Lung (tissue), 12 donors: ENCODE measurements around the gene CAPN13. TPM values are rescaled to one million over a fixed set of nuclear protein-coding genes. Genes with fewer than 3 reads are reported as not detected.

Experiments
- ATAC-seq: fragments of 200-7000 bp; cut with Tn5 transposase; one replicate; pipeline ENCODE4 v1.9.1; 2020; ENCODE audit warnings: moderate number of reproducible peaks; ENCODE audit not compliant: insufficient read depth, low FRiP score
- DNase-seq, 3 donors: peaks; one replicate each; pipeline ENCODE4 v3.0.0-alpha.2; 2013 to 2017
- H3K27ac ChIP-seq, 2 donors: one replicate each; pipeline ENCODE4 v1.5.1; 2013; ENCODE audit warnings: mild to moderate bottlenecking in 2 of 2, moderate library complexity in 2 of 2, control low read depth in 1 of 2, inconsistent platforms in 1 of 2, low read depth in 1 of 2, low read length in 1 of 2
- H3K27me3 ChIP-seq, 3 donors: one replicate each; pipeline ENCODE4 v1.5.1; 2013; ENCODE audit warnings: low read length in 2 of 3; ENCODE audit not compliant: control insufficient read depth in 3 of 3, insufficient read depth in 3 of 3
- H3K36me3 ChIP-seq, 4 donors: one replicate each; pipeline ENCODE4 v1.5.1; 2013; ENCODE audit warnings: low read length in 4 of 4, mild to moderate bottlenecking in 1 of 4, moderate library complexity in 1 of 4; ENCODE audit not compliant: control insufficient read depth in 4 of 4, insufficient read depth in 4 of 4
- H3K4me1 ChIP-seq, 5 donors: one replicate each; pipeline ENCODE4 v1.5.1; 2013; ENCODE audit warnings: low read length in 5 of 5, mild to moderate bottlenecking in 2 of 5, moderate library complexity in 1 of 5; ENCODE audit not compliant: control insufficient read depth in 5 of 5, insufficient read depth in 5 of 5
- H3K4me3 ChIP-seq: one replicate; pipeline ENCODE4 v1.5.1; 2013; ENCODE audit warnings: mild to moderate bottlenecking, control low read depth, moderate library complexity
- H3K9ac ChIP-seq, 2 donors: one replicate each; pipeline ENCODE4 v1.5.1; 2013; ENCODE audit warnings: low read length in 2 of 2, control low read depth in 1 of 2; ENCODE audit not compliant: insufficient read depth in 1 of 2
- H3K9me3 ChIP-seq, 4 donors: one replicate each; pipeline ENCODE4 v1.5.1; 2013; ENCODE audit warnings: low read length in 3 of 4, mild to moderate bottlenecking in 1 of 4, moderate library complexity in 1 of 4; ENCODE audit not compliant: control insufficient read depth in 4 of 4, insufficient read depth in 3 of 4
- CTCF ChIP-seq: IDR thresholded peaks from 2 replicates; pipeline ENCODE4 v1.5.1; 2012; ENCODE audit warnings: mild to moderate bottlenecking; ENCODE audit errors: control extremely low read depth, extremely low read depth
- WGBS, 2 donors: extraction: QIAGEN DNeasy Blood & Tissue Kit; methylation state at CpG; one replicate each; pipeline ENCODE4 v1.1.7; 2013; 5-methylcytosine and 5-hydroxymethylcytosine counted together
- polyA plus RNA-seq, 2 donors: library from polyadenylated mRNA; stranded (reverse); fragments of 200-250 nt; gene quantifications; one replicate each; pipeline ENCODE4 v1.2.1, GENCODE V29; 2013
- total RNA-seq, 2 donors: library from RNA; depleted of rRNA in 1 of 2; stranded (reverse); fragments of >200 nt in 1 of 2; gene quantifications; one replicate each; pipeline ENCODE4 v1.2.1, GENCODE V29; 2014 to 2021
- donor health status: control.
- donor health status: control.
- donor health status: Bipolar disorder and iron deficiency.
- donor health status: healthy.
- donor health status: DM: yes; HTN: yes; CAD: no.

The CAPN13 gene
- total and polyA plus RNA-seq, 4 donors, result 6.6 to 31.6 (median 8.2) TPM

- no peak for ATAC-seq
- Histone ChIP-seq H3K27me3 (peaks cover 0 to 3% (median 0%) of the 10 kb centered on the region in 3 donors), H3K9me3 (no peaks in the 10 kb centered on the region), H3K27ac (no peak overlapping the region), H3K9ac (no peak overlapping the region), H3K4me3 (no peak overlapping the region), H3K36me3 (no peaks in the 10 kb centered on the region), H3K4me1 (peaks cover 0 to 5% (median 0%) of the 10 kb centered on the region in 5 donors)
- 20 to 60% methylated on average over 4 of the region's 4 CpGs for WGBS, 2 donors
- no peak for TF ChIP-seq CTCF
- no peak for DNase-seq
These were observed 14.7 kb downstream of the CAPN13 start for GRCh38 chr2:30792521-30792920.

- ATAC-seq (no peak), DNase-seq (no peak)
- no peak overlapping the region for H3K9ac ChIP-seq
- H3K4me1 ChIP-seq, result no peaks in the 10 kb centered on the region
- no peaks in the 10 kb centered on the region for H3K36me3 ChIP-seq
- H3K9me3 ChIP-seq, result no peaks in the 10 kb centered on the region
- H3K4me3 ChIP-seq, result no peak overlapping the region
- no peak overlapping the region for H3K27ac ChIP-seq
- peaks cover 0 to 3% (median 0%) of the 10 kb centered on the region in 3 donors for H3K27me3 ChIP-seq
- 66 to 88% methylated on average over 3 of the region's 3 CpGs for WGBS, 2 donors
- no peak for TF ChIP-seq CTCF
These were observed 16.4 kb downstream of the CAPN13 start for GRCh38 chr2:30790879-30791278.

GRCh38 chr2:30789670-30790210, 17.5 kb downstream of the CAPN13 start:
- no peak for TF ChIP-seq CTCF
- Histone ChIP-seq H3K27me3 (peaks cover 0 to 3% (median 0%) of the 10 kb centered on the region in 3 donors), H3K4me3 (no peak overlapping the region), H3K27ac (no peak overlapping the region), H3K9me3 (no peaks in the 10 kb centered on the region), H3K9ac (no peak overlapping the region), H3K4me1 (no peaks in the 10 kb centered on the region), H3K36me3 (no peaks in the 10 kb centered on the region)
- 86 to 94% methylated on average over 4 of the region's 4 CpGs for WGBS, 2 donors
- ATAC-seq (no peak), DNase-seq (no peak)
